GM18861 (cell line): ENCODE measurements around the gene PLA2G4B.

Source experiments
- ATAC-seq: cut with Tn5 transposase; IDR thresholded peaks from one replicate; pipeline ENCODE4 v1.9.1; 2021; ENCODE audit not compliant: unreplicated experiment

The PLA2G4B gene

GRCh38 chr15:41838400-41838897, at the start of gene PLA2G4B:
Gene PLA2G4B (plus strand): TSS chr15:41838847. CDS start chr15:41838914, 67 bp downstream.
- ATAC-seq = no peak

GRCh38 chr15:41789236-41789635, 49.4 kb upstream of the PLA2G4B start:
- ATAC-seq = no peak

- no peak for ATAC-seq
These were observed 49.0 kb upstream of the PLA2G4B start for GRCh38 chr15:41789662-41790061.

- ATAC-seq = no peak
These were observed 48.5 kb upstream of the PLA2G4B start for GRCh38 chr15:41790169-41790568.

GRCh38 chr15:41790756-41791546, 47.7 kb upstream of the PLA2G4B start:
- ATAC-seq = no peak

- ATAC-seq = no peak
These were observed 47.1 kb upstream of the PLA2G4B start for GRCh38 chr15:41791547-41791937.

- no peak for ATAC-seq
These were observed 46.5 kb upstream of the PLA2G4B start for GRCh38 chr15:41792000-41792637.

GRCh38 chr15:41794081-41794480, 44.6 kb upstream of the PLA2G4B start:
- ATAC-seq = no peak

- ATAC-seq = no peak
These were observed 42.4 kb upstream of the PLA2G4B start for GRCh38 chr15:41795996-41796856.

GRCh38 chr15:41797201-41797944, 41.3 kb upstream of the PLA2G4B start:
- no peak for ATAC-seq

GRCh38 chr15:41798607-41799487, 39.8 kb upstream of the PLA2G4B start:
- no peak for ATAC-seq

- ATAC-seq = no peak
These were observed 39.2 kb upstream of the PLA2G4B start for GRCh38 chr15:41799488-41799805.

- no peak for ATAC-seq
These were observed 37.5 kb upstream of the PLA2G4B start for GRCh38 chr15:41801185-41801584.

GRCh38 chr15:41801850-41802455, 36.7 kb upstream of the PLA2G4B start:
- ATAC-seq = no peak

- ATAC-seq = no peak
These were observed 34.3 kb upstream of the PLA2G4B start for GRCh38 chr15:41804361-41804760.

GRCh38 chr15:41804916-41805666, 33.6 kb upstream of the PLA2G4B start:
- no peak for ATAC-seq

GRCh38 chr15:41805711-41806110, 32.9 kb upstream of the PLA2G4B start:
- no peak for ATAC-seq

GRCh38 chr15:41806291-41807181, 32.1 kb upstream of the PLA2G4B start:
- no peak for ATAC-seq
